ENCODE results near the gene MEGF6. TPM values are rescaled to one million over a fixed set of nuclear protein-coding genes. Genes with fewer than 3 reads are reported as not detected.
A peak's percentile ranks its signal among the peaks of the same experiment; 100 is the strongest.

The MEGF6 gene
- total RNA-seq, 6 experiments from 2014 or later: 2.2 to 9.6 (median 4.4) TPM

DNA sequence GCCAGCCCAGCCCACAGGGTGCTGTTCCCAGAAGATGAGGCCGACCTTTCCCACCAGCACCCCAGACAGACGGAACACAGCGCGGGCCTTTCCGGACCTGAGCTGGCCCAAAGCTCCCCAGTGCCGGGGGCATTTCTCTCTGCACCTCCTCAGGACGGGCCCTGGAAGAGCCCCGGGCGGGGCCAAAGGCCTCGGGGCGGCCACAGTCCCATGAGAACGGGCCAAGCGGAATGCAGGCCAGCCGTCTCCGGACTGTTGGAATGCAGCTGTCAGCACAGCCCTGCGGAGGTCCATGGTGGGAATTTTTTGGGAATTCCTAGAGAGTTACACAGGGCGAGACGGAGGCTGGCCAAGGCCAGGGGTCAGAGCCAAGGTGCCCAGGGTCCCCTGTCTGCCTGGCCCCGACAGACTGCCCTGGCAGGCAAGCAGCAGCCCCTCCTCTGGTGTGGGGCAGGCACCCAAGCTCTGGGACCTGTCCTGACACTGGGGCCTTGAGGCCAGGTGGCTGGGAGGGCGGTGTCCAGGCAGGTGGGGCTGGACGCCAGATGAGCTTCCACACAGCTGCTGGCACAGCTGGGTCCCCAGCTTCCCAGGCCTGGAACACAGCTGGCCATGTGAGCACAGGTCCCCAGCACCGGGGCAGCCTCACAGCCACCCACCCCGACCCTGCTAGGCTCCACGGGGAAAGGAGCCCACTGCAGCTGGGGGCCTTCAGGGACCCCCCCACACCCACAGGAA lies 63.0 kb downstream of the MEGF6 start:
- intact Hi-C loops (cut with DNase I): no loop called here
- no peak for DNase-seq
- H3K27ac ChIP-seq: no peak overlapping the region

GRCh38 chr1:3547055-3548005 lies 64.0 kb downstream of the MEGF6 start:
- ATAC-seq (no peak), DNase-seq (no peak)
- intact Hi-C loops (cut with DNase I): no loop called here
- 9% methylated on average over 4 of the region's 38 CpGs for WGBS (ENCODE audit: insufficient coverage, low coverage, low lambda C conversion rate, missing lambda C conversion rate)
- Histone ChIP-seq H3K36me3 (no peaks in the 10 kb centered on the region), H3K27ac (no peak overlapping the region), H3K4me3 (no peak overlapping the region), H3K4me1 (no peaks in the 10 kb centered on the region), H3K9me3 (no peaks in the 10 kb centered on the region), H3K27me3 (no peaks in the 10 kb centered on the region)
- TF ChIP-seq POLR2A (IDR thresholded peaks at IDR 0.05): no peak
- TF ChIP-seq CTCF (IDR thresholded peaks at IDR 0.05): no peak

More for the DNA sequence above, 63.0 kb downstream of the MEGF6 start:
- peak in 3 of 4 donors; percentile 9 to 36 (median 15) for ATAC-seq
- Histone ChIP-seq H3K36me3 (no peaks in the 10 kb centered on the region), H3K27me3 (no peaks in the 10 kb centered on the region), H3K4me1 (no peaks in the 10 kb centered on the region), H3K4me3 (no peak overlapping the region), H3K9me3 (no peaks in the 10 kb centered on the region)
- WGBS (ENCODE audit: insufficient coverage, low coverage, low lambda C conversion rate, missing lambda C conversion rate): 80% methylated on average over 4 of the region's 24 CpGs
- TF ChIP-seq CTCF (IDR thresholded peaks at IDR 0.05) (no peak), POLR2A (IDR thresholded peaks at IDR 0.05) (no peak)

DNA sequence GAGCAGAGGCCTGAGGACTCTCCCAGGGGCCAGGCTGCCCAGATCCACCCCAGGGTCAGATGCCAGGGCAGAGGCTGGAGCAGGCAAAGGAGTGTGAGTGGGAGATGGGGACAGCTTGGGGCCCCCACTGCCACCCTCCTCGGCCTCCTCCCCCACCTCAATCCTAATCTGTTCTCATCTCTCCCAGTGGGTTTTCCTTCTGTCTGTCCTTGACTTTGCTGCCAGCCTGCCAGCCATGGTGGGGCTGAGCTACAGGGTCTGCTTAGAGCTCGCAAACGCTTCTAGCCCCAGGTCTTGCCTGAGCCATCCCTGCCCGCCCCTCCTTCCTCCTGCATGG lies 65.3 kb downstream of the MEGF6 start:
- H3K27ac ChIP-seq: no peak overlapping the region
- H3K27me3 ChIP-seq: no peaks in the 10 kb centered on the region
- no peak for TF ChIP-seq POLR2A (IDR thresholded peaks at IDR 0.05)
- TF ChIP-seq CTCF (IDR thresholded peaks at IDR 0.05): no peak
- H3K4me3 ChIP-seq: no peak overlapping the region
- no peak for ATAC-seq
- no peaks in the 10 kb centered on the region for H3K4me1 ChIP-seq
- H3K9me3 ChIP-seq: no peaks in the 10 kb centered on the region
- no peak for DNase-seq
- no peaks in the 10 kb centered on the region for H3K36me3 ChIP-seq
- WGBS (ENCODE audit: insufficient coverage, low coverage, low lambda C conversion rate, missing lambda C conversion rate): 40% methylated on average over 2 of the region's 4 CpGs
- intact Hi-C loops (cut with DNase I): no loop called here

GRCh38 chr1:3545363-3546047 lies 65.8 kb downstream of the MEGF6 start:
- DNase-seq (no peak), ATAC-seq (peak in 3 of 4 donors; percentile 9 to 20 (median 14))
- no peaks in the 10 kb centered on the region for H3K36me3 ChIP-seq
- H3K4me1 ChIP-seq: no peaks in the 10 kb centered on the region
- no peaks in the 10 kb centered on the region for H3K27me3 ChIP-seq
- 47% methylated on average over 3 of the region's 21 CpGs for WGBS (ENCODE audit: insufficient coverage, low coverage, low lambda C conversion rate, missing lambda C conversion rate)
- H3K27ac ChIP-seq: no peak overlapping the region
- no peak for TF ChIP-seq POLR2A (IDR thresholded peaks at IDR 0.05)
- TF ChIP-seq CTCF (IDR thresholded peaks at IDR 0.05): no peak
- intact Hi-C loops (cut with DNase I): no loop called here
- H3K4me3 ChIP-seq: no peak overlapping the region
- no peaks in the 10 kb centered on the region for H3K9me3 ChIP-seq

Measured in right lobe of liver (tissue), 6 donors.